SK-N-SH treated with all-trans-retinoic acid at 6 μM for 48 hours (cell line): ENCODE measurements around the gene COMT.

ENCODE experiments used
- ARNTL ChIP-seq: fragments of 450-650 bp; formaldehyde crosslinking; IDR thresholded peaks from 2 replicates; pipeline ENCODE4 v1.5.0; 2020; ENCODE audit warnings: low read depth, mild to moderate bottlenecking, moderate library complexity, borderline replicate concordance
- BACH2 ChIP-seq: fragments of 250-450 bp; sonication (Bioruptor Pico); IDR thresholded peaks from 2 replicates; pipeline ENCODE4 v1.9.0; 2021; ENCODE audit warnings: mild to moderate bottlenecking, borderline replicate concordance
- ESRRG ChIP-seq: fragments of 250-450 bp; sonication (Bioruptor Pico); IDR thresholded peaks from 2 replicates; pipeline ENCODE4 v1.6.1; 2021; ENCODE audit warnings: mild to moderate bottlenecking
- RARB ChIP-seq: fragments of 250-450 bp; sonication (Bioruptor Pico); IDR thresholded peaks from 2 replicates; pipeline ENCODE4 v1.8.0; 2021; ENCODE audit warnings: mild to moderate bottlenecking, moderate library complexity
- SNAI2 ChIP-seq: fragments of 250-450 bp; sonication (Bioruptor Pico); IDR thresholded peaks from 2 replicates; pipeline ENCODE4 v1.5.0; 2020; ENCODE audit warnings: mild to moderate bottlenecking, moderate library complexity
- TCF4 ChIP-seq: fragments of 250-450 bp; sonication (Bioruptor Pico); IDR thresholded peaks from 2 replicates; pipeline ENCODE4 v1.8.0; 2021; ENCODE audit warnings: mild to moderate bottlenecking, moderate library complexity, borderline replicate concordance
- TOX ChIP-seq: fragments of 250-450 bp; sonication (Bioruptor Pico); IDR thresholded peaks from 2 replicates; pipeline ENCODE4 v1.8.0; 2021; ENCODE audit warnings: mild to moderate bottlenecking, moderate library complexity, borderline replicate concordance
- ZC3H10 ChIP-seq: fragments of 250-450 bp; sonication (Bioruptor Pico); IDR thresholded peaks from 2 replicates; pipeline ENCODE4 v1.5.1; 2021; ENCODE audit warnings: mild to moderate bottlenecking, moderate library complexity
- ZFP30 ChIP-seq: fragments of 450-650 bp; formaldehyde crosslinking; IDR thresholded peaks from 2 replicates; pipeline ENCODE4 v1.5.0; 2022; ENCODE audit warnings: mild to moderate bottlenecking, moderate library complexity
- ZNF70 ChIP-seq: fragments of 450-650 bp; formaldehyde crosslinking; IDR thresholded peaks from 2 replicates; pipeline ENCODE4 v1.5.0; 2020; ENCODE audit warnings: mild to moderate bottlenecking, moderate library complexity
- TF ChIP-seq, protein P1 (sequence below): fragments of 250-450 bp; sonication (Bioruptor Pico); IDR thresholded peaks from 2 replicates; pipeline ENCODE4 v1.8.0; 2020; ENCODE audit warnings: mild to moderate bottlenecking, moderate library complexity, borderline replicate concordance
- TF ChIP-seq, protein P2 (sequence below): fragments of 250-450 bp; sonication (Bioruptor Pico); IDR thresholded peaks from 2 replicates; pipeline ENCODE4 v1.5.1; 2020; ENCODE audit warnings: low read depth, mild to moderate bottlenecking, moderate library complexity

DNA sequence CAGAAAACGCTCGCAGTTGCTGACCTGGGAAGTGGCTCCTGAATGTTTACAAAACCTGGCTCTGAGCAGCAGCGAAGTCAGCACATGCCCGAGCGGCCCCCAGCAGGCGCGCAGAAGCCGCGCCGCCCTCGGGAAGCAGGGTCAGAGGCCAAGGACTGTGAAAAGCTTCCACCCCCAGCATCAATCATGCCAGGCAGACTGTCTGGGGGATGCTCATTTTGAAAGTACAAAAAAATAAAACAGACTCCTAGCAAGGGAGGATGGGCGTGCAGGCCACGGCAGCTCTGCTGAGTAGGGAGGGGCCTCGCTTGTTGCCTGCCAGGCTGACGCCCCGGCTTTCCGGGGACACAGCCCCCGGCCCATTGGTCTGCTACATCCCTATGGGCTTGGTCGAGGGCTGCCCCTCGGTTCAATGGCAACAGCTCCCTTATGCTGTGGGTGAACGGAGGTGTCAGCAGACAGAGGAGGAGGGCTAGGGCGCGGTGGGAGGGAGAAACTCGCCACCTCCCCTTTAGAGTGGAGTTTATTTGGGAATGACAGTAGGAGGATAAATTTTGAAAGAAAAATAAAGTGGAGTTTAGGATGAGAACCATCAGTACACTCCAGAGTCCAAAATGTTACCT lies 49.2 kb upstream of the COMT start:
- TF ChIP-seq TCF4 (CRISPR knock-in tag) (no peak), SNAI2 (CRISPR knock-in tag) (no peak), ZFP30 (CRISPR knock-in tag) (no peak), ESRRG (CRISPR knock-in tag) (no peak), BACH2 (CRISPR knock-in tag) (no peak), TOX (CRISPR knock-in tag) (no peak), RARB (CRISPR knock-in tag) (no peak), ZC3H10 (CRISPR knock-in tag) (no peak), ZNF70 (CRISPR knock-in tag) (no peak), ARNTL (no peak)
- TF ChIP-seq, protein P1, sequence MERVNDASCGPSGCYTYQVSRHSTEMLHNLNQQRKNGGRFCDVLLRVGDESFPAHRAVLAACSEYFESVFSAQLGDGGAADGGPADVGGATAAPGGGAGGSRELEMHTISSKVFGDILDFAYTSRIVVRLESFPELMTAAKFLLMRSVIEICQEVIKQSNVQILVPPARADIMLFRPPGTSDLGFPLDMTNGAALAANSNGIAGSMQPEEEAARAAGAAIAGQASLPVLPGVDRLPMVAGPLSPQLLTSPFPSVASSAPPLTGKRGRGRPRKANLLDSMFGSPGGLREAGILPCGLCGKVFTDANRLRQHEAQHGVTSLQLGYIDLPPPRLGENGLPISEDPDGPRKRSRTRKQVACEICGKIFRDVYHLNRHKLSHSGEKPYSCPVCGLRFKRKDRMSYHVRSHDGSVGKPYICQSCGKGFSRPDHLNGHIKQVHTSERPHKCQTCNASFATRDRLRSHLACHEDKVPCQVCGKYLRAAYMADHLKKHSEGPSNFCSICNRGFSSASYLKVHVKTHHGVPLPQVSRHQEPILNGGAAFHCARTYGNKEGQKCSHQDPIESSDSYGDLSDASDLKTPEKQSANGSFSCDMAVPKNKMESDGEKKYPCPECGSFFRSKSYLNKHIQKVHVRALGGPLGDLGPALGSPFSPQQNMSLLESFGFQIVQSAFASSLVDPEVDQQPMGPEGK (CRISPR knock-in tag): no peak
- TF ChIP-seq, protein P2, sequence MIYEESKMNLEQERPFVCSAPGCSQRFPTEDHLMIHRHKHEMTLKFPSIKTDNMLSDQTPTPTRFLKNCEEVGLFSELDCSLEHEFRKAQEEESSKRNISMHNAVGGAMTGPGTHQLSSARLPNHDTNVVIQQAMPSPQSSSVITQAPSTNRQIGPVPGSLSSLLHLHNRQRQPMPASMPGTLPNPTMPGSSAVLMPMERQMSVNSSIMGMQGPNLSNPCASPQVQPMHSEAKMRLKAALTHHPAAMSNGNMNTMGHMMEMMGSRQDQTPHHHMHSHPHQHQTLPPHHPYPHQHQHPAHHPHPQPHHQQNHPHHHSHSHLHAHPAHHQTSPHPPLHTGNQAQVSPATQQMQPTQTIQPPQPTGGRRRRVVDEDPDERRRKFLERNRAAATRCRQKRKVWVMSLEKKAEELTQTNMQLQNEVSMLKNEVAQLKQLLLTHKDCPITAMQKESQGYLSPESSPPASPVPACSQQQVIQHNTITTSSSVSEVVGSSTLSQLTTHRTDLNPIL (CRISPR knock-in tag): no peak
